H9 (cell line): Measurements from ENCODE around the gene SLC1A4. TPM values are rescaled to one million over a fixed set of nuclear protein-coding genes. Genes with fewer than 3 reads are reported as not detected.

ENCODE experiments used
- DNase-seq: peaks from one replicate; pipeline ENCODE4 v3.0.0-alpha.2; 2017
- H2AFZ ChIP-seq: one replicate; pipeline ENCODE4 v1.6.1; 2013; ENCODE audit warnings: mild to moderate bottlenecking, low read length, control low read depth, moderate library complexity
- H2AK5ac ChIP-seq: 2 replicates; pipeline ENCODE4 v1.6.1; 2013; ENCODE audit warnings: low read length, control low read depth, mixed read lengths; ENCODE audit not compliant: insufficient read length
- H2BK120ac ChIP-seq: one replicate; pipeline ENCODE4 v1.6.1; 2013; ENCODE audit warnings: low read depth, mild to moderate bottlenecking, low read length, control low read depth, inconsistent platforms; ENCODE audit not compliant: poor library complexity, severe bottlenecking
- H2BK12ac ChIP-seq: 2 replicates; pipeline ENCODE4 v1.6.1; 2013; ENCODE audit warnings: low read length, control low read depth, mixed read lengths, low read depth; ENCODE audit not compliant: insufficient read length
- H2BK15ac ChIP-seq: 2 replicates; pipeline ENCODE4 v1.6.1; 2013; ENCODE audit warnings: low read depth, low read length, control low read depth
- H2BK20ac ChIP-seq: one replicate; pipeline ENCODE4 v1.6.1; 2013; ENCODE audit warnings: low read depth, mild to moderate bottlenecking, low read length, control low read depth, inconsistent platforms; ENCODE audit not compliant: poor library complexity, severe bottlenecking
- H2BK5ac ChIP-seq: 2 replicates; pipeline ENCODE4 v1.6.1; 2013; ENCODE audit warnings: low read length, control low read depth, mixed read lengths; ENCODE audit not compliant: insufficient read length
- H3K14ac ChIP-seq: 2 replicates; pipeline ENCODE4 v1.6.1; 2013; ENCODE audit warnings: low read length, control low read depth; ENCODE audit not compliant: insufficient read depth
- H3K18ac ChIP-seq: 2 replicates; pipeline ENCODE4 v1.6.1; 2013; ENCODE audit warnings: low read depth, mild to moderate bottlenecking, mixed read lengths, low read length, control low read depth; ENCODE audit not compliant: insufficient read length
- H3K23ac ChIP-seq: 2 replicates; pipeline ENCODE4 v1.6.1; 2013; ENCODE audit warnings: low read length, control low read depth, mixed read lengths, low read depth; ENCODE audit not compliant: insufficient read length
- H3K23me2 ChIP-seq: 2 replicates; pipeline ENCODE4 v1.6.1; 2013; ENCODE audit warnings: low read depth, mild to moderate bottlenecking, mixed read lengths, low read length, control low read depth; ENCODE audit not compliant: insufficient read length, poor library complexity, severe bottlenecking
- H3K27ac ChIP-seq: 2 replicates; pipeline ENCODE4 v1.5.1; 2013; ENCODE audit warnings: low read length, control low read depth, mixed read lengths, low read depth; ENCODE audit not compliant: insufficient read length
- H3K27me3 ChIP-seq: 2 replicates; pipeline ENCODE4 v1.6.1; 2013; ENCODE audit warnings: low read length, control low read depth, inconsistent platforms; ENCODE audit not compliant: insufficient read depth
- H3K4ac ChIP-seq: 2 replicates; pipeline ENCODE4 v1.6.1; 2013; ENCODE audit warnings: low read depth, mild to moderate bottlenecking, control low read depth, inconsistent platforms, low read length, moderate library complexity
- H3K4me1 ChIP-seq: 2 replicates; pipeline ENCODE4 v1.6.1; 2013; ENCODE audit warnings: low read length, control low read depth, inconsistent platforms; ENCODE audit not compliant: insufficient read depth
- H3K4me2 ChIP-seq: 2 replicates; pipeline ENCODE4 v1.6.1; 2013; ENCODE audit warnings: low read length, control low read depth, mixed read lengths; ENCODE audit not compliant: insufficient read length, insufficient read depth
- H3K56ac ChIP-seq: 2 replicates; pipeline ENCODE4 v1.6.1; 2013; ENCODE audit warnings: low read depth, mild to moderate bottlenecking, mixed read lengths, low read length, control low read depth; ENCODE audit not compliant: insufficient read length
- H3K79me1 ChIP-seq: 2 replicates; pipeline ENCODE4 v1.6.1; 2013; ENCODE audit warnings: low read depth, mild to moderate bottlenecking, moderate library complexity, low read length, control low read depth, inconsistent platforms; ENCODE audit not compliant: insufficient read depth, poor library complexity, severe bottlenecking
- H3K79me2 ChIP-seq: 2 replicates; pipeline ENCODE4 v1.6.1; 2013; ENCODE audit warnings: low read length, control low read depth, inconsistent platforms; ENCODE audit not compliant: insufficient read depth
- H3K9ac ChIP-seq: 2 replicates; pipeline ENCODE4 v1.6.1; 2013; ENCODE audit warnings: low read length, control low read depth, mixed read lengths; ENCODE audit not compliant: insufficient read length; ENCODE audit errors: extremely low read depth
- H3K9me3 ChIP-seq: one replicate; pipeline ENCODE4 v1.6.1; 2013; ENCODE audit warnings: low read depth, low read length, inconsistent platforms; ENCODE audit not compliant: control insufficient read depth
- H3T11ph ChIP-seq: one replicate; pipeline ENCODE4 v1.6.1; 2013; ENCODE audit warnings: mild to moderate bottlenecking, low read length, control low read depth, inconsistent platforms
- H4K20me1 ChIP-seq: one replicate; pipeline ENCODE4 v1.6.1; 2013; ENCODE audit not compliant: control insufficient read depth, insufficient read length, insufficient read depth
- H4K5ac ChIP-seq: 2 replicates; pipeline ENCODE4 v1.6.1; 2013; ENCODE audit warnings: low read depth, mild to moderate bottlenecking, mixed read lengths, low read length, control low read depth; ENCODE audit not compliant: insufficient read length
- H4K8ac ChIP-seq: replicated peaks from 2 replicates; pipeline ENCODE4 v1.6.1; 2013; ENCODE audit warnings: low read length, control low read depth, mixed read lengths, low read depth; ENCODE audit not compliant: insufficient read length
- H4K91ac ChIP-seq: 2 replicates; pipeline ENCODE4 v1.6.1; 2013; ENCODE audit warnings: low read depth, mild to moderate bottlenecking, moderate library complexity, mixed read lengths, low read length, control low read depth; ENCODE audit not compliant: insufficient read length
- H3K27ac Mint-ChIP-seq, 3 experiments: 2 replicates in 2 of 3; 3 replicates in 1 of 3; pipeline ENCODE4 v1.8.0; 2020 to 2021; ENCODE audit warnings: mixed read lengths in 3 of 3, mild to moderate bottlenecking in 1 of 3, moderate library complexity in 1 of 3
- H3K27me3 Mint-ChIP-seq: 2 replicates; pipeline ENCODE4 v1.8.0; 2021; ENCODE audit warnings: low read depth, mild to moderate bottlenecking, moderate library complexity, mixed read lengths
- H3K36me3 Mint-ChIP-seq, 3 experiments: 2 replicates in 2 of 3; 3 replicates in 1 of 3; pipeline ENCODE4 v1.8.0; 2020 to 2021; ENCODE audit warnings: low read depth in 3 of 3, mixed read lengths in 3 of 3; ENCODE audit not compliant: insufficient read depth in 1 of 3
- H3K4me1 Mint-ChIP-seq, 2 experiments: 2 replicates each; pipeline ENCODE4 v1.8.0; 2020; ENCODE audit warnings: mixed read lengths in 2 of 2
- H3K4me3 Mint-ChIP-seq, 2 experiments: 2 replicates in 1 of 2; 3 replicates in 1 of 2; pipeline ENCODE4 v1.8.0; 2020 to 2021; ENCODE audit warnings: mild to moderate bottlenecking in 2 of 2, mixed read lengths in 2 of 2, moderate library complexity in 1 of 2
- H3K9me3 Mint-ChIP-seq, 2 experiments: 2 replicates in 1 of 2; 3 replicates in 1 of 2; pipeline ENCODE4 v1.8.0; 2020; ENCODE audit warnings: mild to moderate bottlenecking in 2 of 2, mixed read lengths in 2 of 2, moderate library complexity in 1 of 2
- CTCF ChIP-seq: fragments of 200-600 bp; sonication (generic); conservative IDR thresholded peaks from 3 replicates; pipeline ENCODE4 v1.8.0; 2021; ENCODE audit warnings: antibody characterized with exemption, mild to moderate bottlenecking
- WGBS: extraction: QIAGEN DNeasy Blood & Tissue Kit; methylation state at CpG from one replicate; pipeline ENCODE4 v1.1.7; 2013; ENCODE audit warnings: missing lambda C conversion rate, low lambda C conversion rate, mixed read lengths; ENCODE audit not compliant: insufficient read length; ENCODE audit errors: extremely low coverage; 5-methylcytosine and 5-hydroxymethylcytosine counted together
- total RNA-seq: library from RNA; stranded (reverse); gene quantifications from 2 replicates; pipeline ENCODE4 v1.2.1, GENCODE V29; 2021

The SLC1A4 gene
- total RNA-seq, 1 experiment from 2014 or later: 1.9 TPM

DNA sequence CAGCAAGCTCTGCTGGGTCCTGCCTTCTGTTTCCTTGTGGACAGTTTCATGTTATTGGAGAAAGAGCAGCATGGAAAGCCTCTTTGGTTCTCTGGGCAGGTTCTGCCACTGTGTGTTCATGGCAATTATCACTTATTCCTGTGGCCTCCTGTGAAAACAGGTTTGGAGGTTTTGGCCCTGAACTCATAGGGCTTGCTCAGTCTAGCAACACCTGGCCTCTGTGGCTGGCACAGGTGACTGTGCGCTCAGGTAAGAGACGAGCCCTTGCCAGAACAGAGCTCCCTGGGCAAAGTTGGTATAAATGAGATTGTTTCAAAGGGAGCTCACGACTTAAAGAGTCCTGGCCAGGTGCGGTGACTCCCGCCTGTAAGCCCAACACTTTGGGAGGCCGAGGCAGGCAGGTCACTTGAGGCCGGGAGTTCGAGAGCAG, 72.7 kb downstream of the SLC1A4 start:
- Mint-ChIP-seq H3K4me1 (peaks cover 24 to 34% of the 10 kb centered on the region in 2 experiments), H3K4me3 (no peak overlapping the region), H3K27me3 (no peaks in the 10 kb centered on the region; the same call in 1 of the 2 replicates), H3K27ac (peak overlapping the region in 2 of 3 experiments; percentile 29 to 71; a peak in 2 of 7 replicates), H3K9me3 (no peaks in the 10 kb centered on the region), H3K36me3 (peaks cover 0 to 6% (median 2%) of the 10 kb centered on the region in 3 experiments; a peak in 6 of 7 replicates)
- Histone ChIP-seq H3K4me2 (no peak overlapping the region), H4K20me1 (peaks cover 2% of the 10 kb centered on the region), H3T11ph (no peak overlapping the region), H3K56ac (no peak overlapping the region), H3K18ac (no peak overlapping the region), H3K27me3 (no peaks in the 10 kb centered on the region), H2BK15ac (no peak overlapping the region), H2BK120ac (no peak overlapping the region), H3K4me1 (no peaks in the 10 kb centered on the region; the same call in 1 of the 2 replicates), H2BK12ac (no peak overlapping the region), H3K9ac (no peak overlapping the region), H2AK5ac (no peak overlapping the region), H2BK20ac (no peak overlapping the region), H3K14ac (no peak overlapping the region), H2AFZ (no peak overlapping the region), H3K79me1 (peaks cover 10% of the 10 kb centered on the region), H3K23me2 (peaks cover 5% of the 10 kb centered on the region), H3K79me2 (peaks cover 16% of the 10 kb centered on the region), H3K4ac (no peak overlapping the region), H3K23ac (no peak overlapping the region), H3K9me3 (no peaks in the 10 kb centered on the region), H3K27ac (no peak overlapping the region), H2BK5ac (no peak overlapping the region), H4K91ac (no peak overlapping the region), H4K8ac (no peak overlapping the region), H4K5ac (no peak overlapping the region)
- no peak for DNase-seq
- TF ChIP-seq CTCF: no peak
- WGBS: no CpG with 5 or more reads among the region's 8 CpGs
